Measurements from ENCODE around the gene MS4A10. TPM values are rescaled to one million over a fixed set of nuclear protein-coding genes. Genes with fewer than 3 reads are reported as not detected.

MS4A10 gene
- total and polyA plus RNA-seq, 10 of the 15 experiments (the other 5 are each of a cell fraction or from before 2014, with no cell fraction given): not detected

- TF ChIP-seq ELK1 (IDR thresholded peaks at IDR 0.05; ENCODE audit: low read depth, low read length) (no peak), HDAC6 (IDR thresholded peaks at IDR 0.05; ENCODE audit: unreplicated experiment) (no peak)
These were observed 17.7 kb upstream of the MS4A10 start (continued) for GRCh38 chr11:60767388-60767811.

- Histone ChIP-seq H3K36me3 (ENCODE audit: control insufficient read depth in 2 of 2, insufficient read depth in 2 of 2, low read length in 1 of 2) (no peaks in the 10 kb centered on the region), H3K4me1 (ENCODE audit: control insufficient read depth, insufficient read depth, low read length) (peaks cover 38% of the 10 kb centered on the region), H3K27me3 (replicated peaks in 1 of 2; ENCODE audit: control insufficient read depth in 2 of 2, insufficient read depth in 2 of 2, low read length in 1 of 2) (no peaks in the 10 kb centered on the region), H4K20me1 (ENCODE audit: control insufficient read depth, insufficient read depth) (no peaks in the 10 kb centered on the region; the same call in 1 of the 2 replicates), H3K27ac (ENCODE audit: control insufficient read depth, insufficient read depth) (no peak overlapping the region), H2AFZ (ENCODE audit: control insufficient read depth, low read depth, low read length) (no peak overlapping the region; the same call in 1 of the 2 replicates), H3K4me3 (no peak overlapping the region), H3K79me2 (ENCODE audit: control insufficient read depth, insufficient read depth, low read length) (no peaks in the 10 kb centered on the region), H3K9ac (ENCODE audit: control insufficient read depth, insufficient read depth, low read length) (no peak overlapping the region), H3K4me2 (ENCODE audit: control insufficient read depth, insufficient read depth) (no peak overlapping the region), H3K9me3 (replicated peaks; ENCODE audit: control insufficient read depth, insufficient read depth, low read length) (peaks cover 1% of the 10 kb centered on the region; the same call in 2 of the 3 replicates)
- POLR2A ChIA-PET: no interaction called here
- no TSS peak for BruUV-seq (replicated peaks)
- ATAC-seq: no peak
- intact Hi-C loops (cut with micrococcal nuclease; ENCODE audit: unreplicated experiment): loop anchor here (10.0 kb wide), 3 partner anchors 397 to 573 kb away; partner anchors contain the start of gene VPS37C
- DNase-seq (ENCODE audit: low read depth, low spot score): no peak
- RAD21 ChIA-PET (ENCODE audit: unreplicated experiment): no interaction called here
- 88% methylated on average over 8 of the region's 8 CpGs for WGBS (ENCODE audit: insufficient coverage, insufficient replicate concordance, low lambda C conversion rate, missing lambda C conversion rate)
- no peak for FAIRE-seq
- in situ Hi-C loops (cut with MboI): loop anchor here (10.0 to 25.0 kb wide), 2 partner anchors 403 to 1581 kb away; no protein-coding TSS in a partner anchor
- CTCF ChIA-PET: interaction anchor here (0.7 to 7.3 kb wide), 2 partner anchors 10 to 119 kb away, joined by 3 to 184 read pairs; no protein-coding TSS in a partner anchor
- SMC1A ChIA-PET (ENCODE audit: uncharacterized antibody, unreplicated experiment): no interaction called here
- no peak for TF ChIP-seq HCFC1 (IDR thresholded peaks at IDR 0.05; ENCODE audit: low read length)
- no peak for TF ChIP-seq PKNOX1 (IDR thresholded peaks at IDR 0.05)
- TF ChIP-seq ZNF217 (IDR thresholded peaks at IDR 0.05): no peak
- TF ChIP-seq MYC (IDR thresholded peaks at IDR 0.05; ENCODE audit: insufficient read depth, insufficient read length, insufficient replicate concordance, low read length, severe bottlenecking): no peak
- no peak for TF ChIP-seq REST (IDR thresholded peaks at IDR 0.05; ENCODE audit: low read depth, low read length)
- no peak for TF ChIP-seq ATF2 (IDR thresholded peaks at IDR 0.05; ENCODE audit: low read length)
- no peak for TF ChIP-seq FOXM1 (IDR thresholded peaks at IDR 0.05; ENCODE audit: low read depth, low read length)
- TF ChIP-seq POLR2A (IDR thresholded peaks at IDR 0.05; ENCODE audit: low read depth, low read length): no peak
- no peak for TF ChIP-seq MXI1 (IDR thresholded peaks at IDR 0.05; ENCODE audit: low read depth, low read length)
- no peak for TF ChIP-seq E2F8 (IDR thresholded peaks at IDR 0.05; ENCODE audit: low read depth, partially characterized antibody)
These were observed 16.9 kb upstream of the MS4A10 start for GRCh38 chr11:60768202-60768601.
